HG03558 (cell line): Measurements from ENCODE around the gene PFKP.
A peak's percentile ranks its signal among the peaks of the same experiment; 100 is the strongest.
"Not testable (repeated sequence)": the region's sequence is repeated elsewhere in the genome, so short reads cannot be mapped to it uniquely, and the experiment has no call there.

Source experiments
- ATAC-seq: cut with Tn5 transposase; IDR thresholded peaks from one replicate; pipeline ENCODE4 v1.9.1; 2021; ENCODE audit warnings: moderate number of reproducible peaks; ENCODE audit not compliant: unreplicated experiment; ENCODE audit errors: extremely low read depth

Gene PFKP

DNA sequence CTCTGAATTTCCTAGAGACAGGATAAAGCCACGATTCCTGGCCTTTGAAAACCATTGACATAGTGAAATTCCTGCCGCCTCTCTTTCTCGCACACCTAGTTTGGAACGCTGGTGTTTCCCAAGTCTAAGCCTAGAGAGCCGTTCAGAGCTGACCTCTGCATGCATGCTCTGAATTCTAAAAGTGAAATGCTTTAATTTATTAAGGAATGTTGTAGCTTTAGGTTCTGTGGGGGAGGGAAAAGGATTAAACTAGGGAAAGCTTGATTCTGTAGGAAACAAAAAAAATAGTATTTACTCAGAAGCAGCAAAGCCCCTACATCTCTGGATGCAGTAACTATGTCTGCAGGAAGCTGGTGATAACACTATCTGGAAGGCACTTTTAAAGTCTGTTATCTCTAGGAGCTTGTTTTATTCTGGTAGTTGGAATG lies 27.3 kb downstream of the PFKP start:
- ATAC-seq, result no peak

DNA sequence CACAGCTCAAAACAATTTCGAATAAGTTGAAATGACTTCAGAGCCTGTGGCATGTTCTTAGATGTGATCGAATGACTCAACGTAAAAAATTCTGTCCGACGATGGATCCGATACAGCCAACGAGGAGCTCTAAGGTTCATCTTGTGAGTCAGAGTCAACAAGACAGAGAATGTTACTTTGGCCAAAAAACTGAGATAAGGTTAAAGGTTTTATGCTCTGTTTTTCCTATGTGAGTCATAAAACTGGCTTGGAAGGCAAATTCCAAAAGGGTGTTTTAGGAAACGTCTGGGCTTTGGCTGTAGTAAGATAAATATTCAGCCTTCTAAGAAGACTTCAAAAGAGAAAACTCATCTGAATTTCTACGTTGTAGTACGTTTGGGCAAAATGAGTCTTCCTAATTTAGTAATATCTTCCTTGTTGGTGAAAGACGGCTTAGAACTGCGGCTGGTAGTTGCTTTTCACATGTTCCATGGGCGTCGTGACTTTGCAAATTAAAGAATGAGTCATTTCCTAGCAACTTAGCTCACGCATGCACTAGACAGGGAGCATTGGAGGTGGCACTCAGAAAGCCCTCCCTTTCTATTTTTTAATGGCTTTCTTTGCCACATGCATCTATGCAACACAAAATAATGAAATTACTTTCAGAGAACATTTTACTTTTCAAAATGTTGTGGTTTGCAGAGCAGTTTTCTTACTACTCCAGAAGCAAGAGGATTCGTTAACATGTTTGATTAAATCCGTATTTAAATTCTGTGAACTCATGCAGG lies 28.2 kb downstream of the PFKP start:
- ATAC-seq, result peak; percentile 72

DNA sequence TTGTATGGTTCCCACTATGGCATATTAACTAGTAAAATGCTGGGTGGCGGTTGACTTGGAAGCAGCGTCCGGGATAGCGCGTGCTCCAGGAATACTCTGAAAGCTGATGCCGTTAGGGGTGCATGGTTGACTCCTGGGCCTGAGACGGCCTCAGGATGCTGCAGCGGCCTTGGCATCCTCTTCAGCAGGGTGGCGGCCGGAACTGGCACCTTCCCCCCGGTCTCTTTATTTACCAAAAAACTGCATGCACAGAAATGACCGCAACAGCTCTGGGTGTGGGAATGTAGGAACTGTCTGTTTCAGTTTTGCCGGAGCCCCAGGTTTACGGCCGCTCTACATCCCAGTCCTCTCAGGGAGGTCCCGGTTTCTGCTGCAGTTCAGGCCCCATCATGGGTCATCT lies 28.8 kb downstream of the PFKP start:
- ATAC-seq, result no peak

DNA sequence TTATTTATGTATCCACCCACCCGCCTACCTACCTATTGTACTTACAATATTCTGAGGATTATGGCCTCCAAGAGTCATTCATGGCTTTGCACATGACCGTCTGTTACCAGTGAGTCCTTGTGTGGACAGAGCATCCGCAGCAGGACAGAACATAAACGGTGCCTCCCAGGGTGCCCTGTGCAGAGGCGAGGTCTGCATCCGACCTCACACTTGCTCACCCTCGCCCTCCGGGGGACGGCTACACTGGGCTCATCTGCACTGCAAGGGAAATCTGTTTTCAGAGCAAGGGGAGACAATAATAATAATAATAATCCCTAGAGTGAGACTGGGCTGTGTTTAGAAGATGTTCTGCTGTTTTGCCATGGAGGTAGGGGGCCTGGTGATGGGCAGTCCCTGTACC lies 29.8 kb downstream of the PFKP start:
- no peak for ATAC-seq

DNA sequence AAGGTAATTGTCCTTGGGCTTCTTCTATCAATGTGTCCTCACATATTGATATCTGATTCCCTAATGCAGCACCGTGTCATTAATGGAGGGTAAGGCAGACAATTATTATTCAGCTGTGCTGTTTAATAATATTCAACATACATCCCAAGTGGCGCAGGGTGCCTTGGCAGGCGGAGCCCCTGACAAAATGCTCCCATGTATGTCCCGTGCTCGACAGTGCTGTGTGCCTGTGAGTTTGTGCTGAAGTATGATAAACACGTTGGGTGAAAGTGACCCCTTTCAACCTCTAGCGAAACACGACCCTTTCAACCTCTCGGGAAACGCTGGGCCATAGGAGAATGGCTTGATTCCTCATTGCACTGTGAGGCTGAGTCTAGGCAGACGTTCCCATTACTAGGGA lies 31.3 kb downstream of the PFKP start:
- no peak for ATAC-seq

DNA sequence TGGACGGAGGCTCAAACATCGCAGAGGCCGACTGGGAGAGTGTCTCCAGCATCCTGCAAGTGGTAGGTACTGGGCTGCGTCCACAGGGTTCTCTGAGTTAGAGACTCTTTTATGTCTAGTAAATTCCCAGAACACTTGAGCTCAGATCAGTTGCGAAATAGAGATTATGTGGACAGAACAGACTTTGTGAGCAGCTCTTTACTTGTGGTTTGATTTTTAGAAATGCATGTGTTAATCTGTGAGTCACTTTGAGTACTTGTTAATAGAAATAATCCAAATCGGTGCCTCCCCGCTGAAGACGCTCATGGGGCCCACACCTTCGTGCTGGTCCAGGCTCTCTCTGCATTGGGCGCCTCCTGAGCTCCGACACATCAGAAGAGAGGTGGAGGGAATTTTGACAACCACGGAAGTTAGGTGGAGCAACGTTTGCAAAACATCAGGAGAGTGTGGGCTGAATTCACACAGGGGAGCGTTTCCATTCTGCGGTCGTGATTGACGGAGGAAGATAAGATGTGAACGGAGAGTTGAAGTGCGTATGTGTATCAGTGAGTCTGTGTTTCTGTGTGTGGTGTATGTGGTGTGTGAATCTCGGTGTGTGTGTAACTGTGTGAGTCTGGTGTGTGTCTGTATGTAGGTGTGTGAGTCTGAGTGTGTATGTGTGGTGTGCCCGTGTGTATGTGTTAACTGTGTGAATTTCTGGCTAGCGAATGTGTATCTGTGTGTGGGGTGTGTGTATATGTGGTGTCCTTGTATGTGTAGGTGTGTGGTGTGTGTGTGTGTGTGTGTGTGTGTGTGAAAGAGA lies 32.1 kb downstream of the PFKP start:
- no peak for ATAC-seq

DNA sequence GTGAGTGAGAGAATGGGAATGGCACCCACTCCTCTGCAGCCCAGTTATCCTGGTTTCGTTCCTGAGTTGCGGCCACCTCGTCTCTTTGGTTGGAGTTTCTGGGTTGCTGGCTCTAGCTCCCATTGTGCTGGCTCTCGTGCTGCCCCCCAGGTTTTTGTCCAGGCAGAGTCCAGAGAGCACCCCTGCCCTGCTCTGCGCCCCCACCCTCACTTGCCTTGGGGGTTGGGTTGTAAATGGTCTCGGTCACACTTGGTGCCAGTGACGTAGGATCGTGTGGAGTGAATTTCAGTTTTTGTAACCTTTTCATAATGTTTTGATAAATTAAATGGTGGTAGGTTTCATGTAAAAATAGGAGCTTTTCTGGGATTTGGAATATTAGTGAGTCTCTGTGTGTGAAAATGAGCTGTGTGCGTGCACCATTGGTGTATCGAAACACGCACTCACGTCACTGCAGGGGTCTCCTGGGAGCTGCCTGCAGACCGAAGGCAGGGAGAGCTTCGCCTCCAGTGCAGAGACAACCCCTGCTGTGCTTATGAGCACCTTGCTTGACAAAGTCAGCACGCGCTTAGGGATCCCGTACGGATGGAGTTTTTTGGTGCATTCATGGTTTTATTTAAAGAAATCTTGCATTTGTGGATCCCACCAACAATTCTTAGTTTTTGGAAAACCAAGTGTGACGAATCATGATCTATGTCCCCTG lies 32.9 kb downstream of the PFKP start:
- ATAC-seq, result no peak

DNA sequence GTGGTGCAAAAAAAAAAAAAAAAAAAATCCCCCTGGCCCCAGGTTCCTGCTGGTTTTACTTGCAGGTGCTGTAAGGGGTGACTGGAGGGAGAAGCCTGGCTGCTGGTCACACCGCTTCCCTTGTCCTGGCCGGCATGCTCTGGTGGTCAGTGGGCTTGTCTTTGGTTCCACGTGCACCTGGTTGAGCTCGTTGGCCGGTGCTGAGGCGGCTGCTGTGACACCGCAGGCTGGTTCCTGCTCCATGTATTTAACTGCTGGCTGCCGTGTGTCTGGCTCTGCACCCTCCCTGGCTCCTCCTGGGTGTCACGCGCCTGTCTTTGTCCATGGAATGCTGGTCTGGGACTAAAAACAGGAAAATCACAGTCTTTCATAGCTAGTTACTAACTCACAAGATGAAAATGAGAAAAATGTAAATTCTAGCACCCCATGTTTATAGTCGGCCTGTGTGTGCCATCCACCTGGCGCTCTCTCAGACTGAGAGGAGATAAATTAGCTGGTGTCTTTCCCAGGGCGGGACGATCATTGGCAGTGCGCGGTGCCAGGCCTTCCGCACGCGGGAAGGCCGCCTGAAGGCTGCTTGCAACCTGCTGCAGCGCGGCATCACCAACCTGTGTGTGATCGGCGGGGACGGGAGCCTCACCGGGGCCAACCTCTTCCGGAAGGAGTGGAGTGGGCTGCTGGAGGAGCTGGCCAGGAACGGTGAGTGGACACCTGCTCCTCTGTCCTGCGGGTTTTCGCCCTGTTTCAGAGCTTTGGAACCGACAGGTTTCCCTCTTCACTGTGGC lies 33.7 kb downstream of the PFKP start:
- ATAC-seq, result no peak

DNA sequence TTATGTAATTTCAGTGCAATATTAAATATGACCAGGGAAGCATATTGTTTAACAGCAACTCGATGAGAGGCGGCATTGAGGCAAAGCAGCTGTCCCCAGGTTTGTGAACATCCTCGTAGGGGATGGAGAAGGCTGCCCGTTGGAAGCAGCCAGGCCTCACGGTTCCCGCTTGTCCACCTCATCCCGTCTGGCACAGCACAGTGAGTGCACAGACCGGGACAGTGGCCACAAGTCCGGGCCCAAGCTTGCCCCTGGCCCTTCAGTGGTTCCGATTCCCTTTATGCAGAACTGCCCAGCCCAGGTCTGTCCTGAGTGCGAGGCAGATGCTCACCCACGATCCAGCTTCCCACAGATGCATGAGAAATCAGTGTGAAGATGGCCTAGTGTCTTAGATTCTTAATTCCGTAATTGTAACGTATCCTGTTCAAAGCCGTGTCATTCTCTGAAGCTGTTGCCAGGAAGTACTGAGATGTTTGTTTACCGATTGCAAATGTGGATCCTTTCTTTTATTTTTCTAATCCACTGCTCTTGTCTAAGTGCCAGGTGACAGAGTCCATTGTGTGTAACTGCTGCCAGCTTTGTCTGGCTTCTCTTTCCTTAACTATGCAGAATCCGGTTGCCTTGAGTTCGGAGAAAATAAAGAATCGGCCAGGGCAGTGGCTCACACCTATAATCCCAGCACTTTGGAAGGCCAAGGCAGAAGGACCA lies 35.5 kb downstream of the PFKP start:
- no peak for ATAC-seq

DNA sequence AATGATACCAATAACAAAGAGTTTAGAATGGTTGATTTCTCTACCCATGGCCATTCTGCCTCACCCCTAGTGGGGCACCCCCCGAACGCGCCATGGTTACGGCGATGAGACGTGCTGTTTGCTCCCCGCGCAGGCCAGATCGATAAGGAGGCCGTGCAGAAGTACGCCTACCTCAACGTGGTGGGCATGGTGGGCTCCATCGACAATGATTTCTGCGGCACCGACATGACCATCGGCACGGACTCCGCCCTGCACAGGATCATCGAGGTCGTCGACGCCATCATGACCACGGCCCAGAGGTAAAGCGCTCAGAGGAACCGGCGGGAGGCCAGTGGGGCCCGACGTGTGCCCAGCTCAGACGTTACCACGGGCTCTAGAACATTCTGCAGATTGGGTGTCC lies 36.3 kb downstream of the PFKP start:
- no peak for ATAC-seq

DNA sequence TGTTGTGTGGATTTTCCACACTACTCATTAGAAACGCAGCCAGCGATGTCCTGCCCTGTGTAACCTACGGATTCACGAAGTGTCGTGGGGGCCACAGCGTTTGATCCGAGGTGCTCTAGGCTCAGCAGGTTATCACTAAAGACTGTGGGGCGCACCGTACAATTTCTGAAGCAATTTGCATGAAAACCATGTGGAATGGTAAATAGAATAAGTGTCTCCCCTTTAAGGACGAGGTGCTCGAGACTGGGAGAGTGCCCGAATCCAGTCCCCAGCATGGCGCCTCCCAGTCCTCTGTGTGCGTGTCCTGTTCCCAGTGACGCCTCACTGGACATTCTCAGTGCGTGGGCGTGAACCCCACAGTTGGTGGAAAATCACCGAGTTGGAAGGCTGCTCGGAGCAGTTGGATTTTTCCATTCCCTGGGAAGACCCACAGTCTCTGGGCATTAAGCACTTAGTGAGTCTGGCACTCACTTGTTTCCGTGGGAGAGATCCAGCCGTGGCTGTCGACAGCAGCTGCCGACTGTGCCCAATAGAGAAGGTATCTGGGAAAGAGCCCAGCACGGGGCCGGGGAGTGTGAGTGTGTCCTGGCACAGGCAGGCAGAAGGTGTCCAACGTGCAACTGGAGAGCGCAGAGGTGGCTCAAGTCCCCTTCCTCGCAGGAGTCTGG lies 37.0 kb downstream of the PFKP start:
- no peak for ATAC-seq

DNA sequence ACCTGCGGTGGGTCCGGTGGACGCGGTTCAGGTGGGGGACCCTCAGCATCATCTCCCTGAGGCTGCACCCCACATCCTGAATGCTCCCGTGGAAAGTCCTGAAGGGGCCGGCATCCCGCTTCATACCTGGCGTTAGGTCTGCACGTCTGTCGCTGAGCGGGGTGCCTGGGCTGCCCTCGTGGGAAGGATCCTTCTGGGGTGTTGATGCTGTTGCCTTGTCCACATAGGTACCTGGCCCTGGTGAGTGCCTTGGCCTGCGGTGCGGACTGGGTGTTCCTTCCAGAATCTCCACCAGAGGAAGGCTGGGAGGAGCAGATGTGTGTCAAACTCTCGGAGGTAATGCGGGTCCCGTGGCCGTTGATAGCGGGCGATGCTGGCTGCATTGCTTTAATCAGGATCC lies 37.8 kb downstream of the PFKP start:
- no peak for ATAC-seq

DNA sequence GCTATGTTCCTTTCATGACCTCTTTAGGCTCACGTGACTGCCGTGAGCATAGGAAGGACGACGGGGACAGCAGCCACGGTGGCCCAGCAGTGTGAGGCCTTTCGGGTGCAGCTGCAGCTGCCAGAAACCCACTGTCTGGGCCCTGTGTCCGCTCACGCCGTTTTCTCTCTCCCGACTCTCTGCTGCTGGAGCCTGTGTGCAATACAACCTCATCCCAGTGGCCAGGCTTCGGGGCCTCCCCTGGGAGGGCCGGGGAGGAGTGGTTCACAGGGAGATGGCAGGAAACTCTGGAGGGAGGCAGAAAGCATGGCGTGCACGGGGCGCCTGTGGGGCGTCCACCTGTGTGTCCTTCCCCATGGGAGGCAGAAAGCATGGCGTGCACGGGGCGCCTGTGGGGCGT lies 38.6 kb downstream of the PFKP start:
- ATAC-seq, result no peak

DNA sequence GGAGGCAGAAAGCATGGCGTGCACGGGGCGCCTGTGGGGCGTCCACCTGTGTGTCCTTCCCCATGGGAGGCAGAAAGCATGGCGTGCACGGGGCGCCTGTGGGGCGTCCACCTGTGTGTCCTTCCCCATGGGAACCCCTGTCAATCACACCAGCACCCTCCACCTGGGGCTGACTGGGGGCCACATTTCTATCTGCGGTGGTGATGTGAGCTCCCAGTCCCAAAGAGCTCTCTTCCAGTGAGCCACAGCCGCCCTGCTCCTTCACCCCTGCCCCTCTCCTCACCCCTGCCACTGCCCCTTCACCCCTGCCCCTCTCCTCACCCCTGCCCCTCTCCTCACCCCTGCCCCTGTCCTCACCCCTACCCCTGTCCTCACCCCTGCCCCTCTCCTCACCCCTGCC lies 39.0 kb downstream of the PFKP start:
- not testable (repeated sequence) for ATAC-seq

DNA sequence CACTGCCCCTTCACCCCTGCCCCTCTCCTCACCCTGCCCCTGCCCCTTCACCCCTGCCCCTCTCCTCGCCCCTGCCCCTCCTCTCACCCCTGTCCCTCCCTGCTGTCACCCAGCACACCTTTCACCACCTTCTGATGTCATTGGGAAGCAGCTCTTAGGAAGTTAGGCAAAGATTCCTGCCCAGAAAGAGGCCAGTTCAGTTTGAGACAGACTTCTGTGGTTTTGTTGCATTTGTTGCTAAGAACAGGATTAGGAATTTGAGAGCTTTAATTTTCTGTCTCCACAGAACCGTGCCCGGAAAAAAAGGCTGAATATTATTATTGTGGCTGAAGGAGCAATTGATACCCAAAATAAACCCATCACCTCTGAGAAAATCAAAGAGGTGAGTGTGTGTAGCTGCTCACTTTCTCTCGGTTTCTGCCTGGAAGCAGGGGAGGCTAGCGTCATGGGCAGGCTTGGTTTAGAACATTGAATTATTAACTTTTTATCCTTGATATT lies 39.6 kb downstream of the PFKP start:
- no peak for ATAC-seq

DNA sequence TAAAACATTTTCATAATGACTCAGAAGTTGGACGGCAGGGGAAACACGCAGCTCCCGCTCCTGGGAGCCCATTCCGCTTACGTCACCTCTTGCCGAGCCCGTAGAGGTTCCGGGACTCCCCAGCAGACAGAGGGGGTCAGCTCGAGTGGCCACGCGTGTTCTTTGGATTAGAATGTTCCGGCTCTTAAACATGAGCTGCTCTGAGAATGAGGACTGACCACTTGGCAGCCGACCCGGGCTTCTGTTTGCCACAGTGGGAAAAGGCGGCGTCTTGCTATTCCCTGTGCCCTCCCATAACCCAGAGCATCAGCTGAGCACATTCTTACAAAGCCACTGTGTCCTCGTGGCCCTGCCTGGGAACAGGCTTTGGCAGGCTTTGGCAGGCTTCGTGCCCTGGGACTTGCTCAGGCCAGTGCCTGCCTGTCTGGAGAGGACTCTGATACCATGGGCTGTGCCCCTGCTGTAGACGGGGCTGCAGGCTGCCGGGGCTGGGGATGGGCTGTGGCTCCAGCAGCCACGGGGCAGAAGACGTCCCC lies 40.1 kb downstream of the PFKP start:
- no peak for ATAC-seq

DNA sequence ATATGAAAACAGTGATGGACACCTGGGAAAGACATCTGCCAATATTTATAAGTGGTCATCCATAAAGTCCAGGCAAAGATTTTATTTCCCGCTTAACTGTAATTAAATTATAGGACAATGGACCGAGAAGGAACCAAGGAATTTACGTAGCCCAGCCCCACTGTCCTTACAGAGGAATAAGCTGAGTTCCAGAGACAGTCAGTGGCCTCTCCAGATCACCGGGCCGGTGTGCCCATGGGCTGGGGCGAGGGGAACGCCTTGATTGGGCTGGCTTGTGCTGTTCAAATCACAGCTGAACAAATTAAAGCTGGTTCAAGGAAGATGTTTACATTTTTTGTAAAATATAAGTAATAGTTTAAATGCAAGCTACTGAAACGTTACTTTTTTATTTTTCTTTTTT lies 40.7 kb downstream of the PFKP start:
- no peak for ATAC-seq

DNA sequence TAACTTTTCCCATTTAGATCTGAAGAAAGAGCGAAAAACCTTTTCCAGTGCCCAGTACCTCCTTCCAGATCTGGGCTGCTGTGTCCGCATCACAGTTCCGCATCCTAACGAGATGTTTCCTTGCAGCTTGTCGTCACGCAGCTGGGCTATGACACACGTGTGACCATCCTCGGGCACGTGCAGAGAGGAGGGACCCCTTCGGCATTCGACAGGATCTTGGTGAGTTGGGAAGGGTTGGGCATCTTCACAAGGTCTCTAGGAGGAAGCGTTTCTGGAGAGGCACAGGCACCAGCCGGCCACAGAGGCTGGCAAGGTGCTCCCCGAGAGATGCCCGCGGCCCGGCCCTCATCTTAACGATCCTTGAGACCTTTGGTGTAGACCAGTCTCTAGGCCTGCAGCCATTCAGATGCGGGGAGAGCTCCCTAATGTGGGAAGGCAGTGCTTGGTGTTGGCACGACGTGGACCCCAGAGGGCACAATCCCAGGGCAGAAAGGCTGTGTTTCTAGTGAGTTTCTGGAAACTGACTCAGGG lies 41.3 kb downstream of the PFKP start:
- no peak for ATAC-seq

DNA sequence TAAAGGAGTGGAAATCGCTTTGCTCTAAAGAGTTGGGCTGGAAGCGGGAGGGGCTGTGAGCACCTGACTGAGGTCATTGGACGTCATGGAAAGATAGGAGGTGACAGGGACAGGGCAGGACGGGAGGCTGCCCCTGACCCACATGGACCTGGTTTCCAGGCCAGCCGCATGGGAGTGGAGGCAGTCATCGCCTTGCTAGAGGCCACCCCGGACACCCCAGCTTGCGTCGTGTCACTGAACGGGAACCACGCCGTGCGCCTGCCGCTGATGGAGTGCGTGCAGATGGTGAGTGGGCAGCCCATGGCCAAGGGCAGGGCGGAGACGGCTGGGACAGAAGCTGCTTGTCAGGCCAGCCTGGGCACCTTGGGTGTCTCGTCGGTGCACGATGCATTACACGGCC lies 41.8 kb downstream of the PFKP start:
- ATAC-seq, result no peak
